Kasumi-1 (cell line): Measurements from ENCODE around the gene ITGB5.
"Not testable (repeated sequence)": the region's sequence is repeated elsewhere in the genome, so short reads cannot be mapped to it uniquely, and the experiment has no call there.

Experiments used
- DNase-seq, 2 experiments: peaks; one replicate each; lab custom pipeline; 2025; lab: John Stamatoyannopoulos, UW

The ITGB5 gene

DNA sequence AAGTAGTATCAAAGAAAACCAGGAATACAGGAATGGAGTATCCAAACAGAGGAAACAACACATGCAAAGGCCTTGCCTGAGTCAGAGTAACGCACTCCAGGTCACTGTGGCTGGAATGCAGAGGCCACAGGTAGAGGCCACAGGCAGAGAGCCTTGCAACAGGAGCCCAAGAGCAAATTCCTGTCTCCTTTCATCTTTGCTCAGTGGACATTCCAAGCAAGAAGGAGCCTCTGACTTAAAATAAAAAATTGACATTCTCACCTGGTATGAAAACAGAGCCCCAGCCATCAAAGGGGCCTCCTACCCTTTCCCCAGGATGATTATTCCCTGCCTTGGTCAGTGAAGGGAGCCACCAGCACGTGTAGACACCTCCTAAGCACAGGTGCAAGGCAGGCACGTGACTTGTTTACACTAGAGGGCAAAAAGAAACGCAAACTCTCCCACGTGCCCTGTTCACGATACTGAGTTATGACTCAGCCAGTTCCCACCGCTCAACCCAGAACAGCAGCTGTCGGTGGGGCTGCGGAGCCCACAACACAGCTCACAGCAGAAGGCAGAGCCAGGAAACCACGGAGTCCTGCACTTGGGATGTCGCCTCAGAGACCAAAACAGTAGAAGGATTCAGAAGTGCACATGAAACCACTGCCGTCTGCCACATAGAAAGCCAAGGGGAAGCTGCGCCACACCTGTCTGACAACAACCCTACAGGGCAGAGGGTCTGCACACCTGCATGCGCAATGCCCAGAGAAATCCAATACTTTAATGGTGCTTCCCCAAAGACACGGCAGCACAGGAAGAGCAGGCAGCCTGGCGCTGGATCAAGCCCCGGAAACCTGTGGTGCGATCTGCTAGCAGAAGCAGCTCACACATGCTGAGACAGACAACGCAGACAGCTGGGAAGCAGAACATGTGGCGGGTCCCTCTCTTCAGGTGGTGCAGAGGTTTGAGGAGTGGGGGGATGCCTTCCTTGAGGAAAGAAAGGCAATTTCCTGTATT lies 52.1 kb downstream of the ITGB5 start:
- peak; percentile 59 to 64 for DNase-seq

DNA sequence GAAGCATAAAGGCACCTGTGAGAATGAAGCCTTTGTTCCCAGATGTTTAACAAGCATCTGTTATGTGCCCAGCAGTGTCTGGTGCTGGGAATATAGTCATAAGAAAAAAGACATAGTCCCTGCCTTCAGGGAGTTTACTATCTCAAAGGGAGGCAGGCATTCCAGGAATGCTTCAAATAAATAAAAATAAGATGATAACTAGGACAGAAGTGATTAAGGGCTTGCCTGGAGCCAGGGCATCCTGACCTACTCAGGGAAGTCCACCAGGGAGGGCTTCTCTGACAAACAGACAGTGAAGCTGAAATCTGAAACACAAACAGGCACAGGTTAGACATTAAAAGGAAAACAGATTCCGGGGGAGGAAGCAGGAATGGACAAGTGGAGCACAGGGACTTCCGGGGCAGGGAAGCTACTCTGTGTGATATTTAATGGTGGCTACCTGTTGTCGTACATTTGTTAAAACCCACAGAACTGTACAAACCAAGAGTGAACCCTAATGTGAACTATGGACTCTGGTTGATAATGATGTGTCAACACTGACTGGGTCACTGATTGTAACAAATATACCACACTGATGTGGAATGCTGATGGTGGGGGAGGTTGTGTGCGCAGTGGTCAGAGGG lies 53.3 kb downstream of the ITGB5 start:
- DNase-seq = no peak

DNA sequence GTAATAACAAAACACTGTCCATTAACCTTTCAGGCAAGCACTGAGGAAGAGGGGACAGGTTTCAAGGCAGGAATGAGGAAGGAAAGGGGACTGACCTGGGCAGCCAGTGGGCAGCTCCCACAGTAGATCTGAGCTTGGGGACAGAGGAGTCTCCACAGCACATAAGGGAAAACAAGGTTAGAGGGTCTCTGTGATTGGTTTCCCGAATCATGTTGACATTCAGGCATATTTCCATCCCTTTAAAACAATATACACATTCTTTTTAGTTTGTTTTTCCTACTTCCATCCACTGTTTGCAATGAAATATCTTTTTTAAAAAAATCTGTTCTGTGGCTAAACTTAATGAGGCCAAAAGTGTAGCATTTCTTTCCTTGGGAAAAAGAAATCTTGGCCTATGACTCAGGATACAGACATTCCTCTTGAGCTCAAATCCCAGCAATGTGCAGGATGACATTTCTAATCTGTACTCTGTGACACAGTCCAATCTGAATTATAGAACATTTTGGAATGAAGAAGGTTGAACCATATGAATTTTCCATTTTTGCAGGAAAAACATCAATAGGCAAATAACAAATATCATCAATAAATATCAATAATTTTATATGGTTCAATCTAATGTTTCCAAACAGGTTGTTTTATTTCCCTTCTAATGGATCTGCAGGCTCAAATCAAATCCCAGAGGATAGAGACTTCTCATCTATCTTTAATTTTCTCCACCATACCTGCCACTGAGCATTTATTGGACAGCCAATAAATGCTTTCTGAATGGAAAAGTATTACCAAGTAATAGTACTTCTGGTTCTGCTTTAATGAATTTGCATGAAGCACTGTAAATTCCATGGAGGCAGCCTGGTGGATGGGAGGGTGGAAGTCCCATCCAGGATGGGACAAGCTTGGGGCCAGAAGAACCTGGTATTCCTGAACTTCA lies 54.1 kb downstream of the ITGB5 start:
- no peak for DNase-seq

DNA sequence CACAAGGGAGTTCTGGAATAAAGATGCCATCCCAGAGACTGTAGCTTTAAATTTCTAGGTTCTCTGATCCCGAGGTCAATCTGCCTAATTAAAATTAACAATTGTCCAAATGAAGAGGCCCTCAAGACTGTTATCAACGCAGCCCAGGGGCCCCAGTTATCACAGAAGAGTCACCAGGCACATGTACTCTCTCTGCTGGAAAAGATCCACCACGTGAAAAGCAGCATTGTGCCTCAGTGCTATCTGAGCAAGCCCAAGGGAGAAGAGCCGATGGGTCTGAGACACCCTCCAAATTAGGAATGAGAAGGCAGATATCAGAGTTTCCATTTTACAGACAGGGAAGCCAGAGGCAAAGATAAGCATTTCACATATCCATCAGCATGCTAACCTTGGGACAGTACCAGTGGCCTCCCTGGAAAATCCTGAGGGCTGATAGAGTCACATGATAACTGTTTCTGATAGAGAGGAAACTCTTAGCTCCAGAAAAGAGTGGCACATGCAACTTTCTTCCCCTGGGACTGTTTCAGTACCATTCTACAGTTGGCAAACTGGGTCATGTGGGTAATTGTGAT lies 55.5 kb downstream of the ITGB5 start:
- DNase-seq = no peak

DNA sequence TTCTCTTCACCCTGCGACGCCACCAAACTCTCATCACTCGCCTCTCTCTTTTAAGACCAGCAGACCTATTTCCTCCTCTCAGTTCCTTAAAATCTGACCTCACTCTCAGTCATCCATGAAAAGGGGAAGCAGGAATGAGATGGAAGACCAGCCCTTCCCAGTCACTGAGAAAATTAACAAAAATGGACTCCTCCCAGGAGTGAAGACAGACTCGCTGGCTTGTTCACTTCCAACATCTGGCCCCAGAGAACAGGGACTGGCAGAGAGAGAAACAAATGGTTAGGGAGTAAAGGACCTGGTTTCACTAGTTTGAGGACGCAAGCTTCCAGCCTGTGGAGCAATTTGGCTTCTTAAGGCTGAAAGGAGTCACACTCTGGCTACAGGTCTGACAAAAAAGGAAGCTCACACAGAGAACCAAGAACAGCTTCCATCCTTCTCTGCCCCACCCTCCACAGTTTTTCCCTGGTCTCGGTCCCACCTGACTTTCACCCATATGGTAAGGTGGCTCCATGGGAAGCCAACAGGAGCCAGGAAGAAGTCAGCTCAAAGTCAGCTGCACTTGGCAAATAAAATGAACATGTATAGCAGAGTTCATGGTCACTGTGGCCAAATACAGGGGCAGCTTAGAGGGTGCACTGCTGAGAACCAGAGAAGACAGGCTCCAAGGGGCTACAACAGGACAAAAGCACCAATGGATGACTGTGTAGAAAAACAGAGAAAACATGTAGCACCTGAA lies 57.2 kb downstream of the ITGB5 start:
- no peak for DNase-seq

DNA sequence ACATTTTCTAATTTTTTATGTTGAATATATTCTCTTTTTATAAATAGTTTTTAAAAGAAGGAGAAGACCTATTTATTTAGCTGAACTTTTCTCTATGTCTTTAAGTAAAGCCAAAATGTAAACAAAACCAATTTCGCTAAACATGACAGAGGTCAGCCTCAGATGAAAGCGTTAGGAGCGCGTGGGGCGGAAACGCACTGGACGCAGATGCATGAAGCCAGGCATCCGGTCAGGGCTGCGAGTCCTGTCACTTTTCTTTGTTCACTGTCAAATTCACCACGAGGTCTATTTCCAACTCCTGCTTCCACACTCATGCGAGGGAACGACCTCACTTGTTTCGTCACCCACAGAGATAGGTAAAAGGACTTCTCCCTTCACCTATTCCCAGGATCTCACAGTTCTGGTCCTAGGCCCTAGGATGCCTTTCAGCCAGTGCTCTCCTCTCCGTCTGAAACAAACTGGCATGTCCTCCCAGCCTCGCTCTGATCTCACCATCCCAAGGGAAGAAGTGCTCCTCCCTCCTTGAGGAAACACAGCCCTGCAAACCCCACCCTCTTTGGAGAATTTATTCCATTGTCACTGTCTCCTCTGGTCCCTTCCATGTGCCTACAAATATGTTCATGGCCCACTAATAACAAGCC lies 57.9 kb downstream of the ITGB5 start:
- DNase-seq = no peak

DNA sequence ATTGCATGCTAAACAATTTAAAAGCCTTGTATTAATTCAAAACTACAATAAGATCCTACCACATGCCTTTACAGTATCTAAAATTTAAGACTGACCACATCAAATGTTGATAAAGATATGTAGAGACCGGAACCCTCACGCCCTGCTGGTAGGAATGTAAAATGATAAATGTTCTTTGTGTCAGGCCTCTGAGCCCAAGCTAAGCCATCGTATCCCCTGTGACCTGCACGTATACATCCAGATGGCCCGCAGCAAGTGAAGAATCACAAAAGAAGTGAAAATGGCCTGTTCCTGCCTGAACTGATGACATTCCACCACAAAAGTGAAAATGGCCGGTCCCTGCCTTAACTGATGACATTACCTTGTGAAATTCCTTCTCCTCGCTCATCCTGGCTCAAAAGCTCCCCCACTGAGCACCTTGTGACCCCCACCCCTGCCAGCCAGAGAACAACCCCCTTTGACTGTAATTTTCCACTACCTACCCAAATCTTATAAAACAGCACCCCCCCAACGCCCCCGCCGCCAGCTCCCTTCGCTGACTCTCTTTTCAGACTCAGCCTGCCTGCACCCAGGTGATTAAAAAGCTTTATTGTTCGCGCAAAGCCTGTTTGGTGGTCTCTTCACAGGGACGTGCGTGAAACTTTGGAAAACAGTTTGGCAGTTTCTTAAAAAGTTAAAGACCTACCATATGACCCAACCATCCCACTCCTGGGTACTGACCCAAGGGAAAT lies 59.5 kb downstream of the ITGB5 start:
- DNase-seq = not testable (repeated sequence)

DNA sequence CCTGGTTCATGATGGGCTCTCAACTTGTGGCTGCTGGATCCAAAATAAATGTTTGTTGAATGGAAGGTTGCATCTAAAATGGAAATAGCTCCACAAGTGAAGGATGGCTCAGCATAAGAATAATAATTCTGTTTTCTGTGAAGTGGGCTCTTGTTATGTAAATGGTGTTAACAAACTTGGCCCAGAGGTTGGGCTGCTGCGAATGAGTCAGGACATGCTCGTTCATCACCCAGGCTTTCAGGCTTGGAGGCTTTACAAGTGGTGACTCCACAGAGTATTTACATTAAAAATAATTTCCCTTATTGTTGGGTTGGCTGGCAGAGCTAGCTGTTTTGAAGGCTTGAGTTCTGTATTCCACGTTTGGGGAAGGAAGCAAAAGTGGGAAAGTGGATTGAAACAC lies 60.5 kb downstream of the ITGB5 start:
- no peak for DNase-seq

DNA sequence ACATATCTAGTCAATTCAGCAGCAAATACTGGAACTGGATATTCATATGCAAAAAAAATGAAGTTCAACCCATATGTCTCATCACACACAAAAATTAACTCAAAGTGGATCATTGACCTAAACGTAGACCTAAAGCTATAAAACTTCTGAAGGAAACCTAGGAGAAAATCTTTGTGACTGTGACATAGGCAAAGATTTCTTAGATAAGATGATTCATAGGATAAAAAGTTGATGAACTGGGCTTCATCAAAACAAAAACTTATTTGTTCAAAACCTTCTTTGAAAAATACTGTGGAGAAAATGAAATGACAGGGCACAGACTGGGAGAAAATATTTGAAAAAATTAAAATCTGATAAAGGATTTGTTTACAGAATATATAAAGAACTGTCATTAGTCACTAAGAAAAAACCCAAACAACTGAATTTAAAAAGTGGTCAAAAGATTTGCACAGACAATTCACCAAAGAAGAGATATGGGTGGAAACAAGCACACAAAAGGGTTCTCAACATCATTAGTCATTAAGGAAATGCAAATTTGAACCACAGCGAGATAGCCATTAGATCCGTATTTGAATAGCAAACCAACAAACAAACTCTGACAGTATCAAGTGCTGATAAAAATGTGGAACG lies 62.8 kb downstream of the ITGB5 start:
- DNase-seq = no peak

DNA sequence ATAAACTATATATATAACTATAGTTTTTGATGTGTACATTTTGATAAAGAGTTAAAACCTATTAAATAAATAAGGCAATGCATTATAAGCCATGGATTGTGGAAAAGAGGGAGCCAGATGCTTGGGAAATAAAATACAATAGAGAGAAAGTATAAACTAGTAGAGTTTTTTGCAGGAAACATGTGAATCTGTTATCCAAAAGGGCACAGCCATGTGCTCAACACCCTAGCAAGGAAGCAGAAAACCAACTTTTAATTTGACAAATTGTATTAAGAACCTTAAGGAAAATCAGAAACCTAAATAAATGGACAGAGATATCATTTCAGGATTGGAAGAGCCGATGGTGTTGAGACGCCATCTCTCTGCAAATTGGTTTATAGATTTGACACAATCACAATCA lies 63.5 kb downstream of the ITGB5 start:
- no peak for DNase-seq

DNA sequence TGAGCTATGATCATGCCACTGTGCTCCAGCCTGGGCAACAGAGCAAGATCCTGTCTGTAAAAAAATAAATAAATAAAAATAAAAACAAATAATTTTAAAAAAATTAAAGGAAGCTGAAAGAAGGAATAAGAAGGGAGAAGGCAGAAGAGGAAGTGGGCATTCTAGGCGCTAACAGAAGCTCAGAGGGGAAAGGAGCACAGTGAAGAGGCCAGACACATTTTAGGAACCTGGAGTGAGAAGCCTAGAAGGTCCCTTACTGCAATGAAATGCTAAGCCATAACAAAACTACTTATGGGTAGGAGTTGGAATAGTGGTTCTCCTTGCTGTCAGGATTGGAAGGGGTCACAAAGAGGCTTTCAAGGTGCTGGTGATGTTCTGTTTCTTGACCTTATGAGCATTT lies 64.0 kb downstream of the ITGB5 start:
- peak in 1 of 2 experiments; percentile 1 for DNase-seq

DNA sequence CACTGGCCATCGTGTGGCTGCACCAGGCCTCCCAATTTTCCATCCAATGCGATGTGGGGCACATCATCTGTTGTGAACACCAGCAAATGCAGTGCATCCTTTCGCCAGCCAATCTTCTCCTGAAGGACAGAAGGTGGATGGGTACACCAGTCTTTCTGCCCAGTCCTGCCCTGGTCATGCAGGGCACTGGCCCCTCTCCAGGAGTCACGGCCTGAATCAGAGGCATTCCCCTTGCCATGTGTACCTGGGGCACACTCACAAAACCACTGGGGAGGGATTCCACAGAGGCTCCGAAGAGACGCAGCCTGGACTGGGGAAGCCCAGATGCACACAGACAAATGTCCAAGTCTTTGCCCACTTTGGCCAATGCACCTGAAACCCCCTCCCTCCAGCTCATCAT lies 65.8 kb downstream of the ITGB5 start:
- no peak for DNase-seq

DNA sequence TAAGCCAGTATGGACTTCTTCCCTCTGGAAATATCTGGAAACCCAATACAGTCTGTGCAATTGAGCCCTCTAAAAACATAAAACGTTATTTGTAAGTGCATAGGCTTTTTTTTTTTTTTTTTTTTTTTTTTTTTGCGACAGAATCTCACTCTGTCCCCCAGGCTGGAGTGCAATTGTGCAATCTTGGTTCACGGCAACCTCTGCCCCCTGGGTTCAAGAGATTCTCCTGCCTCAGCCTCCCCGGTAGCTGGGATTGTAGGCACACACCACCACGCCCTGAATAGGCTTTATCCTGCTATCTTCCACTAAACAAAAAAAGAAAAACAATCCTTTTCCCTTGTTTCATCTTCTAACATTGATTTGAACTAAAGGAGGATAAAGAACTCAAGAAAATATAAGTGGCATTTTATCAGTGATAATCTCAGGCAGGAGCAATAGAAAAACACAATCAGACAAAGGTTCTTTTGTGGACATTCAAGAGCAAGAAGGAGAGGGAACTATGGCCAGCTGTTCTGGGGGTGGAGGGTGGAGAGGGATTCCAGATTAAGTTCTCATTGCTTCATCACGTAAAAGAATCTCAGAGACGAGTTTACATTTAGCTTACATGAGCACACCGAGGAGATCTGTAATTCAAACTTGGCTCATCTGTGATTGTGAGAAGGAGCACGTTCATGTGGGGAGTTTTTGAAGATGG lies 68.6 kb downstream of the ITGB5 start:
- no peak for DNase-seq

DNA sequence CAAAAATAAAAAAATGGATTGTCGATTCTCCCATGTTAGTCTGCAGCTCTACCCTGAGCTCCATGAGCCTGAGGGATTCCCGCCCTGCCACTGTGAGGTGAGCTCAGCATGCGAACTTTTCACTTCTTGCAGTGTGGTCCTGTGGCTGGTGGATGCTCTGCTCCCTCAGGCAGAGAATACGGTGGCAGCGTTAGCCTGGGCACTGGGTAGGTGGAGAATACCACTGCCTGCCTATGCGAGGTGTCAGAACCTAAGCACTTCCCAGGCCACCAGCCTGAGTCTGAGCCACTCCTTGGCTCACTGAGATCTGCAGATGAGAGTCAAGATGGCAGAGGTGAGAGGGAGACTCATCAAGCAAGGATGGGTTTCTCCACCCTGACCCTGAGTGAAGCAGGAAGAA lies 70.1 kb downstream of the ITGB5 start:
- no peak for DNase-seq

DNA sequence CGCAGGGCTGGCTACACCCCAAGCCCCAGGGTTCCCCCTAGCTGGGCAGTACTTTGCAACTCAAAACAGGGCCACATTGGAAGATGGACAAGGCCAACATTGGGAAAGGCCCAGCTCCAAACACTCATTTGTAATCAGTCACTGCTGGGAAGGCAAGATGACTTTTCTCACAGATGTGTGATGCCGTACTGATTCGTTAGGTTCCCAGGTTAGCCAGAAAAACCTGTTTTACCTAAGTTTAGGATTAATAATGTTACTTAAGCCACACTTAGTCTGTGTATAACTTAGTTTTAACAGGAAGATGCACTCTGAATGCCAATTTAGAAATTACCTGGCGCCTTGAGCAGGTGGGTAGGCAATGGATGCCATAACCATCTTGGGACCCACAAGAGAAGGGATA lies 71.0 kb downstream of the ITGB5 start:
- no peak for DNase-seq

DNA sequence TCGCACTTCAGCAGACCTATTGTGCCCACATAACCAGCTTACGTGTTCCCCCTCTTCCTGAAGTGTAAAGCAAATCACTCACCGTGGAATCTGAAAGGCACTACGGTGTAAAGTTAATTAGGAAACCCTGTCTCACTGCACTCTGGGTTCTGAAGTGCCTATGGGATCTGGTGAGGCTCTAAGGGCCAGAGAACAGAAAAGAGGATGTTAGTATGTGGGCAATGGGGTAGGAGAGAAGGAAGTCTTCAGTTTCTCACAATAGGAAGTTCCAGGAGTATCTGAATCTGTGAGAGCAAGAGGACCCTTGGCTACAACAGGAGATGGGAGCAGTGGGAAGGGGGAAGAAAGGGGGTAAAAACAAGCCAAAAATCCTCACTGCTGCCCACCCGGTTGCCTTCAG lies 71.4 kb downstream of the ITGB5 start:
- no peak for DNase-seq

DNA sequence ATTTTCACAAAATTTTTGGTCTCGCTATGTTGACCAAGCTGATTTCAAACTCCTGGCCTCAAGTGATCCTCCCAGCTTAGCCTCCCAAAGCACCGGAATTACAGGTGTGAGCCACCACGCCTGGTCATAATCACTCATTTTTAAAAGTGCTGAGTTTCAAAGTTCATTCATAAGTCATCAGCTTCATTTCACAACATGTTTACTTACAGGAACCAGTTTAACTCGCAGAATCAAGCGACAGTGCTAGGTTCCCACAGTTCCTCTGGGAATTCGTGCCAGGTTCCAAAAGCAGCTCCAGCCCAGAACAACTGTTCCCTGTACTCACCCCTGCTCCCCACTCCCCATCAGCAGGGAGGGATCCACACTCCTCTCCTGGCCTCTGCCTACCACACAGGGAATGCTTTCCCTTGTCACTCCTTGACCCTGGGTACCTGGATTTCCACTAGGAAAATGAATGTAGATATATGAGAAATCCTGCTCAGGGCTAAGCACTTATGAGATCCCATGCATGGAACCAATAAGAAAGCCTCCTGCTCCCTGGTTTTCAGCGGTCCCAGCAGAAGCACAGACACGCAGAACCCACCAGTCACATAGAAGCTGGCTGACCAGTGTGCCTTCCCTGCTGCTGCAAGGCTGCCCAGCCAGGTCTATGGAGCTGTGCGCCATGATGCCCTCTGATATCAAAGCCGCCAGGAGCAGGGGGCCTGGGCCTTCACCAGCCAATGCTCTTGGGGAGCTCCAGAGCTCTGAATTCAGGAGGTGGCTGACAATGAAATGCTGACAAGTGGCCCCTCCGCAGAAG lies 72.3 kb downstream of the ITGB5 start:
- DNase-seq = no peak

DNA sequence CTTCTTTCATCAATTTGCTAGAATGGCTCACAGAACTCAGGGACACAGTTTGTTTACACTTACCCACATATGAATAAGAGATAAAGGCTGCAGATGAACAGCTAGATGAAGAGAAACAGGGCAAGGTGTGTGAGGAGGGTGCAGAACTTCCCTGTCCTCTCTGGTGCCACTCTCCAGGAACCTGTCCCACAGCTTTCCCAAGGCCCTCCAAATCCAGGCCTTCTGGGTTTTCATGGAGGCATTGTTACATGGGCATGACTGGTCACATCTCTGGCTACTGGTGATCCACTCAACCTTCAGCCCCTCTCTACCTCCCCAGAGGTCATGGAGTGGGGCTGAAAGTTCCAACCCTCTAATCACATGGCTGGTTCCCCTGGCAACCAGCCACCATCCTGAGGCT lies 73.6 kb downstream of the ITGB5 start:
- DNase-seq = no peak
